ENCODE results near the gene AOAH.
A peak's percentile ranks its signal among the peaks of the same experiment; 100 is the strongest.
"Not testable (repeated sequence)": the region's sequence is repeated elsewhere in the genome, so short reads cannot be mapped to it uniquely, and the experiment has no call there.

AOAH gene

DNA sequence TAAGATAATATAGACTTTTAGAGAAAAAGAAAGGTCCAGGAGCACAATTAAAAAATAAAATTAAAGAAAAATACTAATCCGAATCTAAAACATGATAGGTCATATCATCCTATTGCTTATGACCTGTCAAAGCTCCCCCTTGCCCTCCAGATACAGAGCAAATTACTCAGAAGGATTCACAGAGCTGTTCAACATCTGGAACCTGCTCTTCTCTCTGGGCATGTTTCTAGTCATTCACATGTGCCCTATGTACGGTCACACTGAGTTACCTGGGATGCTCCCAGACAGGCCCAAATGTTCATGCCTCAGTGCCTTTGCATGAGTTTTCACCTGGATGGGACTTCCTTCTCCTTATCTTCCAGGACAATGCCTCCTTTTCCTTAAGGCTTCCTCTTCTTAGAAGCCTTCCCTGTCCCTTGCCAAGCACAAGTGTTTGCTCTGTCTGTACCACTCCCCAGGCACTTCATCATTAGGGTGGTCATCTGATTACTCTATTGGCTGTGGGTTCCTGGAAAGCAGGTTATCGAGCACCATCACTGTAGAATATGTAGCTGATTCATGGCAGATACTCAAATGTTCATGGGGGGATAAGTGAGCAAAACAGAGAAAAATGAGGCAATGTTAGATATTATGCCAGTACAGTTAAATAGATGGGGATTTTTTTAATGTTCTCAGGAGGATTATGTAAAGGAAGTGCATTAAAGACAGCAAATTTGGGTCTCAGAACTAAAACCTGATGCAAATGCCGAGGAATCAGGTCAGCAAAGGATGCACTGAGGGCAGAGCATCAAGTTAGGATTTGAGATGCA lies 12.0 kb upstream of the AOAH start:
- no peak for DNase-seq

DNA sequence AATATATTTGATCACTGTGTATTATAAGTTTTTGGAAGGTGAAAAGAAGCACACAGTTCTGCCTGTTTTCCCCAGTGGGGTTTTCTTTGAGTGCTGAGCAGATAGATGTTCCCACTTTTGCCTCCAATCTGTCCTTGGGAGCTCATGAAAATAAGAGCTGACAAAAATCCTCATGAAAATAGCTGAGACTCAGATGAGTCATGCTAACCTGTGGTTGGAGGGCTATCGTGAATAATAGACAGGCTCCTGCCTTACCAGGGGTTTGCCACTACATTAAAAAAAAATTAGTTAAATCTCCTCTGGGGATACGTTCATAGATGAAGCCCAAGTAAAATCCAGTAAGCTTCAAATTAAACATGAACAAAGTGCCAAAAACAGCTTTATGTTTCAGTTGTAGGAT lies 10.9 kb upstream of the AOAH start:
- DNase-seq = no peak

DNA sequence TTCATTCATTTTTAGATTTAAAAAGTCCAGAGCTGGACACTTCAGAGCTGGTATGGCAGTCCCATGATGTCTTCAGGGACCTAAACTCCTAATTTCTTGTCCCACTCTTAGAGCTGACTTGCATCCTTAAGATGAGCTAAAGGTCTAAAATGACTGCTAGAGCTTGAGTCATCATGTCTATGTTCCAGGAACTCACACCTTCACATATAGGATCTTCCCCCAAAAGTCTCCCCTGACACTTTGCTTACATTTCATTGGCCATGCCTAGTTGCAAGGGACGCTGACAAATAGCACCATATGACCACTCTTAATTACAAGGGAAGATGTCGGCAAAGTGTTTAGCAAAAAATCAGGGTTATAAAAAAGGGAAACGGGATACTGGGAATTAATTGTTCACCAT lies 10.4 kb upstream of the AOAH start:
- DNase-seq = no peak

DNA sequence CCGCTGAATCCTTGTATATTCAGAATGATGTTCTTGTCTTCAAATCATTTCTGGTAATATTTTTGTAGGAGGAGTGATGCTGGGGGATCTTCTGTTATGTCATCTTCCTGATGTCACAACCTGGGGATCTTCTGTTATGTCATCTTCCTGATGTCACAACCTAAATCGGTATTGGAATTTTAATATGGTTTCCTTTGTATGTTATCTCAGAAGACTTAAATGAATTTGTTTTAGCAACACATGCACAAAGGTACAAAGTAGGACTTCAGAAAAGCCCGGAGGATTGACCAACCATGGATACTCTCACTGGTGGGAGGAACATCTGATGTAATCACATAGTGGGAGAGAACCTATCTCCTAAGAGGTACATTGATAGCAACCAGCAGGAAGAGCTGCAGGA lies 9.1 kb upstream of the AOAH start:
- no peak for DNase-seq

DNA sequence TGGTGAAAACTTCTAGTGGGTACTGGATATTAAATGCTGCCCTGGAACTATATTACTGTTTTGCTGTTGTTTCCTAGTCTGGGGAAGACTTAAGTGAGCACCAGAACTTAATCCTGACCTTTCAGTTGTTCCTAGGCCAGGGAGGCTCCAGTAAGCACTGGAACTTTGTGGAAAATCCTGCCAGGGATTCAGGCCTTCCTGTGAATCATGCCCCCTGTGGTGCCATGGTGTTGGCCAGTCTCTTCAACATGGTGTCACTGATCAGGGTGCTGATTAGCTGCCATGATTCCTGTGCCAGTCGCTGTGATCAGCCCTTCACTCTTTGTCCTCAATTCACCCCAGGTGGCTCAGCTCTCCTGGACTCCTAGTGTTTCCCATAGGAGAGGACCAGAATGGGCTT lies 8.5 kb upstream of the AOAH start:
- DNase-seq = no peak

DNA sequence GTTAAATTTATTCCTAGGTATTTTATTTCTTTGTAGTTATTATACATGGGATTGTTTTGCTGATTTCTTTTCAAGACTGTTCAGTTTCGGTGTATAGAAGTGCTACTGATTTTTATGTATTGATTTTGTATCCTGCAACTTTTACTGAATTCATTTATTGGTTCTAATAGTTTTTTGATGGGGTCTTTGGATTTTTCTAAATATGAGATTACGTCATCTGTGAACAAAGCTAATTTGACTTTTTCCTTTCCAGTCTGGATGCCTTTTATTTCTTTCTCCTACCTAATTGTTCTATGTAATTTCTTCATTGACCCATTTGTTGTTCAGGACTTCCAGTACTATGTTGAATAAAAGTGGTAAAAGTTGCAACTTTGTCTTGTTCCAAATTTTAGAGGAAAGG lies 5.8 kb upstream of the AOAH start:
- no peak for DNase-seq

DNA sequence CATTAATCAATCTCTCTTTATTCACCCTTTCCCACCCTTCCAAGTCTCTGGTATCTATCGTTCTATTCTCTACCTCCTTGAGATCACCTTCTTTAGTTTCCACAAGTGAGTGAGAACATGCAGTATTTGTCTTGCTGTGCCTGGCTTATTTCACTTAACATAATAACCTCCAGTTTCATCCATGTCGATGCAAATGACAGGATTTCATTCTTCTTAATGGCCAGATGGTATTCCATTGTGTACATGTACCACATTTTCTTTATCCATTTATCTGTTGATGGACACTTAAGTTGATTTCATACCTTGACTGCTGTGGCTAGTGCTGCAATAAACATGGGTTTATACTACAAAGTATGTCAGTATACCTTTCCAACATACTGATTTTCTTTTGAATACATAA lies 3.8 kb upstream of the AOAH start:
- DNase-seq = no peak

DNA sequence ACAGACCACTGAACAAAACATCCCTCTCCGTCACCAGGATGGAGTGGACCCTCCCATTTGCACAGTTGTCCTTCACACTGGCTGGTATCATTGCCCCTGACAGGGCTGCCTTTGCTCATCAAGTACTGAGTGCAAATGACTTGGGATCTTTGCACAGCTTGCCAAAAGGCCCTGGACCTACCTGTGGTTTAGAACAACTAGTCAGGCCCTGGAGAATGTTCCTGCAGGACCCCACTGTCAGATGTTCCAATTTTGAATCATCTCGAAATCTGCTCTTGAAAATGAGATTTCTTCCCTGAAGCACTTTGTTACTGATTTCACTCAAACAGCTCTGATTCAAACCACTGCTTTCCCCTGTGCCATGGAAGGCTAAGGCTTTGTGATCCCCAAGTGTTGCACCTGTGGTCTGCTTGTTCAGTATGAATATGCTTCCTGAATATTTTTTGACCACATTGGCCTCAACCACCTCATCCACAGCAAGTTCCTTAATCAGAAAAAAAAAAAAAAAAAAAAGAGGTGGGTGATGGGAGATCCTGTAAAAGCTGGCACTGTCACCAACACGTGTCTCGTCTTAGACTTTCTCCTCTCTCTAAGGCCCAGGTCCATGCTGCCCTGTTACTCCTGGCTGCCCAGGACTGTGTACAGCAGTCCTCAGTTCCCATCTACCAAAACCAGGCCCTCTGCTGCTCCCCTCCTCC lies 2.7 kb upstream of the AOAH start:
- DNase-seq = no peak

DNA sequence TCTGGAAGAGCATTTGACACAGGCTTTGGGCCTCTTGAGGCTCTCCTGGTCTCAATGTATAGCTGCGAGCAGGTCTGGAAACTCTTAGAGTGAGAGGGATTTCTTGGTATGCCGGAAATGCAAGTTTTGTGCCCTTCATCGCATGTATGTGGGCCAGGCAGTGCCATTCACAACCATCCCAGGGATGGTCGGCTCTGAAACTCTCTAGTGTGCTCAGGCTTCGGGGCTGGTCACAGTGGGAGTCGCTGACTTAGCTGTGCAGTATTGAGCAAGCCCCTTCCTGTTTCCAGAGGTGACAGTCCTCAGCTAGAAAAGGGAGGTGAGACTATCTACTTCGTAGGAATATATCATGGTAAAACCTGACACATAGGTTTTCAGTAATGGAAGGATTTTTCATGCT lies 2.0 kb upstream of the AOAH start:
- DNase-seq = no peak

DNA sequence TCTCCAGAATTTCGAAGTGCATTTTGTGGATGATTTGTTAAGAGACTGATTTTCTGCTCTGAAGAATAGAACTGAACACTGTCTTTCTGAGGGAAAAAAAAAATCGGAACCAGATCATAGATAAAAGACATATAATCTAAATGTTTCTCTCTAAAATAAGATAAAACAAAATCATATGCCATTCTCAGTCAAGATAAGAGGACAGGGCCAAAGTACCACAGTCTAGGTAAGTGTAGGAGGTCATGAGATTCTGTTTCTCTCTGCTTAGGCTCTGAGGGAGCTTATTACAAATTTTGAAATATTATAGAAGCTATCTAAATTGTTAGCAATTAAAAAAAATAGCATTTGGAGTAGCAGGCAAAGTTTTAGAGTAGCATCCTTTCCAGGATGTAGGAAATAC lies 702 bp upstream of the AOAH start:
- no peak for DNase-seq

DNA sequence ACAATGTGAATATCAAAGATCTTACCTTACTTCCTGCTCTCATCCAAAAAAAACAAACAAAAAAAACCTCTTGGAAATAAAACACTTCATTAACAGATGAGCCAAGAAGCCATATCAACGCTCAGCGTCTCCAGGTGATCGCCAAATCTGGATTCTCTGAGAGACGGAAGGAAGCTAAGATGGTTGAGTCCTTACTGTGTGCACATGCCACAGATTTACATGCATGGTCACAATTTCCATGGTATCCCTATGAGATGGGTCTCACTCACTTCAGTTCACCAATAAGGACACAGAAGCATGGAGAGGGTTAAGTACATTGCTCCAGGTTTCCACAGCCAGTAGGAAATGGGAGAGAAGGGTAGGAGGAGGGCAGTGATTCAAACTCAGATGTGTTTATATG lies 1.0 kb downstream of the AOAH start:
- no peak for DNase-seq

DNA sequence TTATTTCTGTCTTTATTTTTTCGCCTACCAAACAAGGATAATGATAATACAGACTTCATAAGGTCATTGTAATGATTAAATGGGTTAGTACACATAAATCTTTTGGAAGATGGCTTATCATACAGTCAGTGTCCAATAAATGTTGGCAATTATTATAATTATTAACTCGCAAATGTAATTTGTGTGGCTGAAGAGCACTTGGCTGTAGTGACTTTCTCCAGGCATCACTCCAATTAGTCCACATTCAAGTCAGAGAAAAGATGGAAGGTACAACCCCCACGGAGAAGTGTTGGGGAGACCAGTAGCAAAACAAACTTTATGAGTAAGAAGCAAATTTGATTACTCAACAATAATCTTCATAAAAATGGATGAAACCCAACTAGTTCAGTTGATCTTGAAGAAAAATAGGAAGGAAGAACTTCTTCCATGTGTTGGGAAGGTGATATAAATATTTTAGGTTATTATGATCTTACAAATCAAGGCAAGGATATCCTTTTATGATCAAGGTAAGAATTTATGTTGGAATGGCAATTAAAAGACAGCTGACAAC lies 5.1 kb downstream of the AOAH start:
- no peak for DNase-seq

DNA sequence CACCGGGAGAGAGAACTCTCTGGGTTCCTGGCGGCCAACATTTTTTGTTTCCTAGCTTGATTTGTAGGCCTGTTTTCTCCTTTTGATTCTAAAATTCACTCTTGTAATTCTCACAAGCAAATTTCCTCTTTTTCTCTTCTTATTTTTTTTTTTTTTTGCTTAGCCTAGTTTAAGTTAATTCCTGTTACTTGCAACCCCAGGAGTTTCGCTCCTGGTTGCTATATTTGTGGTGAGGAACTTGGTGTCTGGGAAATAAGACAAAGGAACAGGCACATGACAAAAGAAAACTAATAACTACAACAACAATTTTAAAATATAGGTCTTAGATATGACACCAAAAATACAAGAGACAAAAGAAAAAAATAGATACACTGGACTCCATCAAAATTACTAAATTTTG lies 6.7 kb downstream of the AOAH start:
- DNase-seq = no peak

DNA sequence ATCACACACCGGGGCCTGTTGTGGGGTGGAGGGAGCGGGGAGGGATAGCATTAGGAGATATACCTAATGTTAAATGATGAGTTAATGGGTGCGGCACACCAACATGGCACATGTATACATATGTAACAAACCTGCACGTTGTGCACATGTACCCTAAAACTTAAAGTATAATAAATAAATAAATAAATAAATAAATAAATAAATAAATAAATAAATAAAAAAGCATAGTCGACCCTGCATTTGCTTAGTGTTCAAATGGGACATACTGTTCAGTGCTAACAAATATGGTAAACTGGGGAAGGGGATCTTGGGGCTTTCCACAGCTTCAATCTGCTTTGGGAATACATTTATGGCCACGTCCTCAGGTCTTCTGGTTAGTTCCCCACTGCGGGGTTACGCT lies 7.5 kb downstream of the AOAH start:
- not testable (repeated sequence) for DNase-seq

DNA sequence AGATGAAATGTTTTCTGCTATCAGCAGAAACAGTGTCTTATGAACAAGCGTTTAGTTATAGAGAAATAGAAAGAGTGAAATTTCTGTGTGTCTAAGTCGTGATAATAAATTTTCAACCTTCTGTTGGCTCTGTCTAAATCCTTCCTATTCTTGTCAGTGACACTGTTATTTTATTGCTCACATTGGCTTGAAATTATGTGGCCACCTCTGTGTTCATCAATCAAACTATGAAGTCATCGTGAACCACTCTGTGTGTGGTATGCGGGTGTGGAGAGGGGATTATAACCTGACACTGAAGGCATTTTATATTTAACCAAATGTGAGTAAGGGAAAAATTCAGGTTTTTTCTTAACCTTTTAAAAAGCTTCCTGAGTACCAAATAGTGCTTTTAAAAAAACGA lies 12.3 kb downstream of the AOAH start:
- DNase-seq = no peak

DNA sequence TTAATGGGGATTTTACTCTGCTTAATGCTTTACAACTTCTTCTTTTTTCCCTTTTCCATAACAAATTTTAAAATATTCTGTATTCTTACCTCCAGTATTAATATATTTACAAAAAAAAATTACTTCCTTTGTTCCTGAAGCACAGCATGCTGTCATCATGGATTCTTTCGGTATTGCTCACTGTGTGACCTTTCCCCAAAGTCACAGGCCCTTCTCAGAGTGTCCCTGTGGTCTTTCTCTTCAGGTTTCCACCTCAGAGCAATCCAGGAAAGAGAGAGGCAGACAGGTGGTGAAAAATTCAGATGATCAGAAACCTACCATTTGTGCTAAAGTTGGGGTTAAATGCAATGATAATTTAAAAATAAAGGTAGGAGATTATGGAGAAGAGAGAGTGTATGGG lies 13.0 kb downstream of the AOAH start:
- DNase-seq = no peak

DNA sequence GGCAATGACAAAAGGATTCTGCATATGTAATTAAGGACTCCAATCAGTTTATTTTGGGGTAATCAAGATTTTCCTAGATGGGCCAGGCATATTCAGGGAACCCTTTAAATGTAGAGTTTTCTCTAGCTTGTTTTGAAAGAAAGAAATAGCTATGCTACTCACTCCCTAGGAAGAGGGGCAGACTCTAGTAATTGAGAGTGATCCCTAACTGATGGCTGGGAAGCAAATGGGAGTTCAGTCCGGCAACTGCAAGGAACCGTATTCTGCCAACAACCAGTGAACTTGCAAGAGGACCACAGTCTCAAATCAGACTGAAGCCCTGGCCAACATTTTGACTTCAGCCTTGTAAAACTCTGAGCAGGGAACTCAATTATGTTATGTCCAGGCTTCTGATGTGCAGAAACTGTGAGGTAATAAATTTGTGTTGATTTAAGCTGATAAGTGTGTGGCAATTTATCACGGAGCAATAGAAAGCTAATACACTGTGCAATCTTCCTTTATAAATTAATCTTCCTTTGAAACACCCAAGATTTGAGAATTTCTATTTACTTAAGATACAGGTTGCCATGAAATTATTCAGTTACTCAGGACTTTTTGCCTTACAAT lies 14.0 kb downstream of the AOAH start:
- no peak for DNase-seq

DNA sequence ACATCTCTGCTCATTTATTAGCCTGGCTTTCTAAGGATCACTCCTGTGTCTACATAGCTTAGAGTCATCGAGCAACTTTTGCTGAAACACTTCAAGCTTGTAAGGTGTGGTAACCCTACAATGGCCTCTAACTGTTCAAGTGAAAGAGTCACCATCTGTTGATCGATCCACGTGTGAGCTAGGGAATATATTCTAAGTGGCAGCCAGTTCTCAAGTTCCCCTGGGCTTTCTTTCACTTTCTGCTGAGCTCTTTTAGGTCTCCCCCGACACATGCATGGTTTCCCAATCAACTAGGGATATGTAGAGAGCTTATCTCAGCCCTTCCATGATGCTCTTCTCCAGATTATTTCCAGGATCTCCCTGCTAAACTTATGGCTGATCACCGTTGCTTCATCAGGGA lies 15.5 kb downstream of the AOAH start:
- peak; percentile 18 for DNase-seq

DNA sequence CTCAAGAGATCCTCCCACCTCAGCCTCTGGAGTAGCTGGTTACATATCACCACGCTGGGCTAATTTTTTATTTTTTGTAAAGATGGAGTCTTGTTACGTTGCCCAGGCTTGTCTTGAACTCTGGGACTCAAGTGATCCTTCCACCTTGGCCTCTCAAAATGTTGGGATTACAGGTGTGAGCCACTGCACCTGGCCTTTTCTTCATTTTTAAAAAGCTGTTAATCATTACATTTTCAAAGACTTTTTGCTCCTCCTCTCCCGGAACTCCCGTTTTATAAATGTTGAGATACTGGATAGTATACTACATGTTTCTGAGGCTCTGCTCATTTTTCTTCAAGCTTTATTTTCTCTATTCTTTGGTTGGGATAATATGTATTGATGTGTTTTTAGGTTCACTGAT lies 16.4 kb downstream of the AOAH start:
- DNase-seq = no peak

DNA sequence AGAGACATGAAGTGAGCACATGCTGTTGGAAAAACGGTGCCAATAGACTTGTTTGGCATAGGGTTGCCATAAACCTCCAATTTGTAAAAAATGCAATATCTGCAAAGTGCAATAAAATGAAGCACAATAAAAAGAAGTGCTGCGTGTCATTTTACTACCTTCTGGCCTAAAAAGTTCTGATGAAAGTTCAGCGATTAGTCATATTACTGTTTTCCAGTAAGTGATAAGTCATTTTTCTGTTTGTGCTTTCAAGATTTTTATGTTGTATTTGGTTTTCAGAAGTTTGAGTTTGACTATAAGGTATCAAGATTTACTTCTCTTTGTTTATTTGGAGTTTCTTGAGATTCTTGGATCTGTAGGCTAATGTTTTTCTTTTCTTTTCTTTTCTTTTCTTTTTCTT lies 16.8 kb downstream of the AOAH start:
- no peak for DNase-seq

DNA sequence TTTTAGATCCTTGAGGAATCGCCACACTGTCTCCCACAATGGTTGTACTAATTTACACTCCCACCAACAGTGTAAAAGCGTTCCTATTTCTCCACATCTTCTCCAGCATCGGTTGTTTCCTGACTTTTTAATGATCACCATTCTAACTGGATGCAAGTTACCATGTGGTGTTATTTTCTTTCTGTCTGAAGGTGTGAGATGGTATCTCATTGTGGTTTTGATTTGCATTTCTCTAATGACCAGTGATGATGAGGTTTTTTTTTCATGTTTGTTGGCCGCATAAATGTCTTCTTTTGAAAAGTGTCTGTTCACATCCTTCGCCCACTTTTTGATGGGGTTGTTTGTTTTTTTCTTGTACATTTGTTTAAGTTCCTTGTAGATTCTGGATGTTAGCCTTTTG lies 20.4 kb downstream of the AOAH start:
- not testable (repeated sequence) for DNase-seq

DNA sequence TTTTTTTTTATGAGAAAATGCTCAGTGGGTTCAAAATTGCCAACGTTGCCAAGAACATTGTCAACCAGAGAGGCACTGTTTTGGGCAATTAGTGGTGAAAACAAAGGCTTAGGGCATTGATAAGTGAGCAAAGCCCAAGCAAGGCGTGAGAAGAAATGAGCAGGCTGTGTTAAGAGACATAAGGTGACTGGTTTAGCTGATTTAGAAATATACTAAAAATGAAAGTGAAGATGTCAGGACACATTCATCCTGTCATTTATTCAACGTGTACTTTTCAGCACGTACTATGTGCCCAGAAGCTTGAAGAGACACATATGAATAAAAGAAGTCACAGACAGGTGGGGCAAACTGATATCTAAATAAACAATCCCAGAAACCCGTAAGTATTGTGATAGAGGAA lies 31.8 kb downstream of the AOAH start:
- DNase-seq = no peak

DNA sequence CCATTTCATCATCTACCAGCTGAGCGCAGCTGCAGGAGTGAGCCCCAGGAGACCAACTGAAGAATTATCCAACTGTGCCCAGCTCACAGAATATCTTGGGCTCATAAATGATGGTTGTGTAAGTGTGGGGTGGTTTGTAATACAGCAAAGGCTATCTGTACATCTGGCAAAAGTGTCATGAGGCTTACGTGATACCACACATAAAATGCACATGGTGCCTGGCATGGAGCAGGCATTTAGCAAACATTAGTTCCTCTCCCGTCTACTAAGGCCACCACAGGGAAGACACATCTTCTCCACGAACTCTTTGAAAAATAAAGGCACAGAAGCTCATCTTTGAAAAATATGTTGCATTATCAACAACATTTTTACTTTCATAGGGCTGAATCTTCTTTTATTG lies 32.3 kb downstream of the AOAH start:
- no peak for DNase-seq

DNA sequence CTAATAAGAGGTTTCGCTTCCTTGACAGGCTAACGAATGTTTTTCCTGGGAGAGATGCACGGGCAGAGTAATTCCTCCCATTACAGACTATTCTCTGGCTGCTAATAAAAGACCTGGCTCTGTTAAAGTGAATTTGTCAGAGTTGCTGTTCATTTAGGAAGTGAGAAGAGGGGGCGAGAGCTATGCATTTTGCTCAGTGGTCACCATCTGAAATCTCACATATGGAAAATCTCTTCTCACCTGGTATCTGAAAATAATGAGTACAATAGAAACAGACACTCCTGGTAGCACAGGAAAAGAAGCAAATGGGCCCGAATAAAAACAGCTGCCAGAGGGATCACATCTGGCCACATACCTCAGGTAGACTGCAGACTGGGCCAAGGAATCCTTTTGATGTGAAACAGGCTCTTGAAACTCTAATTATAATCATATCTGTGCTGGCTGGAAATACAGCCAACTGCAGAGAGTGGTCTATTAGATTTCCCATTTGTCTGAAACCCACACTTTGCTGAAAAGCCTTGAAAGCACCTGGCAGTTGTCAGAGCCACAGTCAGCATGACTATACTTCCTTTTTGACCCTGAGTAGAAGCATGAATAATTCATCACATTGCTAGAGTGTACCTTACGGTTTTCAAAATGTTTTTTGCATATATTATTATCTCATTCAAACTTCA lies 33.6 kb downstream of the AOAH start:
- DNase-seq = no peak

Data from DMS 273 treated with DMSO at 0.1 percent for 48 hours (cell line).